ENCODE data around the gene CHD9NB.
"Not testable (repeated sequence)": the region's sequence is repeated elsewhere in the genome, so short reads cannot be mapped to it uniquely, and the experiment has no call there.

CHD9NB gene

GRCh38 chr16:53055541-53056391 lies 3.1 kb upstream of the CHD9NB start:
- peak in 1 of 5 experiments; percentile 30 for DNase-seq

DNA sequence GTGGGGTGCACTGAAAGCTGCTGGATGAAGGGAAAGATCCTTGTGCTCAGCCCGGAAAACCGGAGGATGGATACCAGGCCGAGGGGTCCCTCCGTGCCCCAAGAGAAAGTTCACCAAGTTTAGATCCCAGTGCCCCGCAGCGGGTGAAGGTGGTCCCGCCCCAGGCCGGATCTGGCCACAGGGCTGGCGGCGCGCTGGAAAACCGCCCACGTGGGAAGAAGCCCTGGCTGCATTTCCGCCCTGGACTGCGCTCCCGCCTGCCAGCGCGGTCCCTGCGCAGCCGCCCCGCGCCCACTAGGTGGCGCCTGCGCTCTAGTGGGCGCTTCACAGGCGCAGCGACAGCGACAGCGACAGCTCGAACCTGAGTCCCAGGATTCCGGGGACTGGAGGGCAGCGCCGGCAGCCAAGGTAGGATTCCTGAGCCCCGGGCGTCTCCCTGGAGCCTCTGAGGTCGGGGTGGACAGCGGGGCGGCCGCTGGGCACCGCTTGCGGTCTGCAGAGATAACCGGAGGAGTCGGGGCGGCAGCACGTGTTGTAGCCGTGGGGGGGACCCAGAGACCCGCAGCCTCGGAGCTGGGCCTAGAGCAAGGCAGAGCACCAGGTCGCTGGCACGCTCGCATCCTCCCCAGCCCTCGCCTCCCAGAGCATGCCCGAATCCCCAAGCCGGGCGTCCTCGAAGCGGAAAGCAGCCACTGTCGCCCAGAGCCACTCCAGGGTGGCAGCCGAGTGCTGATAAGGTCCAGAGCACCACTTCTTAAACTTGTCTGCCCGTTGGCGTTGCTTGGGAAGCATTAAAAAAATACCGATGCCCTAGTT lies 2.2 kb upstream of the CHD9NB start, which contains the start of gene CHD9:
TSS of gene CHD9 (plus strand) at position 322 of the 816 bp plus-strand sequence. CDS start 101,099 bp downstream, outside the sequence.
- DNase-seq, result peak; percentile 50 to 84 (median 59)

GRCh38 chr16:53053967-53054669 lies 1.4 kb upstream of the CHD9NB start:
- DNase-seq, result peak in 1 of 5 experiments; percentile 57

DNA sequence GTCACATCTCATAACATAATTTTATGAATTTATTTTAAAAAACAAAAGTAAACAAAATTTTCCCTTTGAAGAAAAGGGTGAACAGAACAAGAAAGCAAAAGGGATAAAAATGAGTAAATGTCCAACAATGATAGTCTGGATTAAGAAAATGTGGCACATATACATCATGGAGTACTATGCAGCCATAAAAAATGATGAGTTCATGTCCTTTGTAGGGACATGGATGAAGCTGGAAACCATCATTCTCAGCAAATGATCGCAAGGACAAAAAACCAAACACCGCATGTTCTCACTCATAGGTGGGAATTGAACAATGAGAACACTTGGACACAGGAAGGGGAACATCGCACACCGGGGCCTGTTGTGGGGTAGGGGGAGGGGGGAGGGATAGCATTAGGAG lies 1.4 kb downstream of the CHD9NB start:
- DNase-seq, result not testable (repeated sequence)

DNA sequence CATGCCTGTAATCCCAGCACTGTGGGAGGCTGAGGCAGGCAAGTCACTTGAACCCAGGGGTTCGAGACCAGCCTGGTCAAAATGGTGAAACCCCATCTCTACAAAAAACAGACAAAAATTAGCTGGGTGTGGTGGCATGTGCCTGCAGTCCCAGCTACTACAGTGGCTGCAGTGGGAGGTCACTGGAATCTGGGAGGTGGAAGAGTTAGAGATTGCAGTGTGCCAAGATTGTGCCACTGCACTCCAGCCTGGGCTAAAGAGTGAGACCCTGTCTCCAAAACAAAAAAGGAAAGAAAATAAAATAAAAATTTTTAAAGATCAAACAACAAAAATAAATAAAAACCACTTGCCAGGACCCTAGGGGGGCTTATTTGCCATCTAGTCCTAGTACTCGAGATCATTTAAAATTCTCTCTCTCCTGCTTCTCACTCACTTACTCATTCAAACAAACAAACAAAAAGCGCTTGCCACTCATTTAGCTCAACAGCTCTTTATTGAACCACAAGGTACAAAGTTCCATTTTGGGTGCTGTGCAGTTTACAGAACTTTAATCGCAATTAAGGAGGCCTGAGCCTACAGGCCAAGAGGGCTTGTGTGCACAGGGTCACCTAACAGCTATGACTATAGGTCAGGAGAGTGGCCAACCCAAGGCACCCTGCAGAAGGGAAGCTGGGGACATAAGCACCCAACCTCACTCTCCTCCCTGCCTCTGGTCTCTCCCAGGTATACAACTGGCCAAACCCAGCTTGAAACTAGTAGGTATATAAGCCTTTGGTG lies 4.4 kb downstream of the CHD9NB start:
- DNase-seq, result no peak

DNA sequence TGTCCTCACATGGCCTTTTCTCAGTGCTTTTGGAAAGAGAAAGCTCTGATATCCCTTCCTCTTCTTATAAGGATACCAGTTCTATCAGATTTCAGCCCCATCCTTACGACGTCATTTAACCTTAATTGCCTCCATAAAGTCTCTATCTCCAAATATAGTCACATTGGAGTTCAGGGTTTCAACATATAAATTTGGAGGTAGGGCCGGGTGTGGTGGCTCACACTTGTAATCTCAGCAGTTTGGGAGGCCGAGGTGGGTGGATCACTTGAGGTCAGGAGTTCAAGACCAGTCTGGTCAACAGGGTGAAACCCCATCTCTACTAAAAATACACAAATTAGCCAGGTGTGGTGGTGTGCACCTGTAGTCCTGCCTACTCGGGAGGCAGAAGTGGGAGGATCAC lies 5.2 kb downstream of the CHD9NB start:
- DNase-seq, result not testable (repeated sequence)

DNA sequence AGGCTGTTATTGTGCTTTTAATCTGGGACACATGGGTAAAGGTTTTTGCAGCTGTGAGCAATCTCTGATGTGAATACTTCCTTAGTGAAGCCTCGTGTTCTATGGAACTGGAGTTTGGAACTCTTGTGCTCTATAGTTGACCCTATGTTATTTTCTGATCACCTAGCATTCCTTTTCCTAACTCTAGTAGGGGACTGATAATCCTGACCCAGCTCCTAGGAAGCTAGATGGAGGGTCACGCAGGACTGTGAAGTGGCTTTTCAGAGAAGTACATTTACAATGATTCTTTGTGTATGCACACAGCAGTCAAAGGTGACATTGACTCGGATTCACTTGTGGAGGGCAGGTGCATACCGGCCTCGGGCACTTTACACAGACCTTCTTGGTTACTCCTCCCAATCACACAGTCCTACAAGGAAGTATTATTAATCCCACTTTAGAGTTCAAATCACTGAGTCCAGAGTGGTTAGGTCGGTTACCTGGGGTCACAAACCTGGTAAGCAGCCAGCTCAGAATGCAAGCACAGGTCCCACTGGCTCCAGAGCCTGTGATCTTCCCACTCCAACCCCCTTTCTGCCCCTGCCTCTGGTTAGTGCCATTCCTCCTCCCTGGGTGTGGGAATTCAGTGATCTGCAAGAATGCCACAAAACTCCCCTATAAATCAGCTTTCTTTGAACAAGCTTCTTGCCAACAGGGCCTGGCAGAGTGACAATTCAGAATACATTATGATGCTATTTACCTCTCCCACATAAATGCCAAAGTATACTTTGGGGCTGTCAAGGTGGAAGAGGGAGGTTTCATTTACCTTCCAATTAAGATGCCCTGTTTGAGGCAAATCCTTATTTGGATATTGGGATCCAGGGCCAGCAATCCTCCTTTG lies 7.1 kb downstream of the CHD9NB start:
- no peak for DNase-seq

DNA sequence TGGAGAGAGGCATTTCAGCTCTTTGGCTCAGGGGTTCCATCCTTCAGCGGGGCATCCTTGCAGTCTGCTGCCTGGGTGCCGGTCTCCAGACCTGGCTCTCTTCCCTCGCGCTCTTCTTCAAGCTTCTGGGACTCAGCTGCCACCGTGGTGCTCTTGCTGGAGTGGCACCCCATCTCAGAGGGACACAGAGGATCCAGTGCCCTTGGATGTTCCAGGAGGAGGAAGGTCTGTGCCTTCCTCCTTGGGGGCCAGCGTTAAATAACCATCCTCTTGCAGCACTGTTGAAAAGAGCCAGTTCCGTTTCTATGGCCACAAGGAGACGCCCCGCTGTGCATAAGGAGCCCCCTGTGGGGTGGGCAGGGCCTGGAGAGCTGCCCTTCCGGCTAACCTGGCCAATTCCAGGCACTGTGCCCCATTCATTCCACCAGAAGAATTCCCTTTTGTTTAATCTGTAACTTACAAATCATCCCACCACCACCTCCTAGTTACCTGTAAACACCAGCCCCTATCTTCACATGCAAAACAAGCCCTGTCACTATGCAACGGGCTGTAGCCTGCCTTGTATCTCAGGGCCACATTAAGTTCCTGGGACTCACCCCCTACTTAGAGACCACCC lies 8.6 kb downstream of the CHD9NB start:
- no peak for DNase-seq

DNA sequence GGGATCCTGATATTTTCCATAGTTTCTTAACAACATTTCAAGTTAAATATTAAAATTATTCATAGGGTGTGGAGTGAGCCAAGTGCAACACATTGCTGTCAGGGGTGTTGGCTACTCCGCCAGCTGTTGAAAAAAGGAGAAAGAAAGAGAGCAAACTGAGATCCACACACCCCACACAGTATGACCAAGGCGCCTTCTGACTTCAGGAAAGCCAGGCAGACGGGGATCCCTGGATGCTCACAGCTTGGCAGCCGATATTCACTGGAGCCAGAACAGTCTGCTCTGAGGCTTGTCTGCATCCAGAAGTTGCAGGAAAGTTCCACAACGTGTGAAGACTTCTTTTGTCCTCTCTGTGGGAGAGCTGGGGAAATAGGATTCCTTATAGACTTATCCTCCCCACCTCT lies 9.3 kb downstream of the CHD9NB start:
- DNase-seq, result no peak

- DNase-seq, result no peak
Observed at GRCh38 chr16:53042235-53042701, 10.4 kb downstream of the CHD9NB start.

DNA sequence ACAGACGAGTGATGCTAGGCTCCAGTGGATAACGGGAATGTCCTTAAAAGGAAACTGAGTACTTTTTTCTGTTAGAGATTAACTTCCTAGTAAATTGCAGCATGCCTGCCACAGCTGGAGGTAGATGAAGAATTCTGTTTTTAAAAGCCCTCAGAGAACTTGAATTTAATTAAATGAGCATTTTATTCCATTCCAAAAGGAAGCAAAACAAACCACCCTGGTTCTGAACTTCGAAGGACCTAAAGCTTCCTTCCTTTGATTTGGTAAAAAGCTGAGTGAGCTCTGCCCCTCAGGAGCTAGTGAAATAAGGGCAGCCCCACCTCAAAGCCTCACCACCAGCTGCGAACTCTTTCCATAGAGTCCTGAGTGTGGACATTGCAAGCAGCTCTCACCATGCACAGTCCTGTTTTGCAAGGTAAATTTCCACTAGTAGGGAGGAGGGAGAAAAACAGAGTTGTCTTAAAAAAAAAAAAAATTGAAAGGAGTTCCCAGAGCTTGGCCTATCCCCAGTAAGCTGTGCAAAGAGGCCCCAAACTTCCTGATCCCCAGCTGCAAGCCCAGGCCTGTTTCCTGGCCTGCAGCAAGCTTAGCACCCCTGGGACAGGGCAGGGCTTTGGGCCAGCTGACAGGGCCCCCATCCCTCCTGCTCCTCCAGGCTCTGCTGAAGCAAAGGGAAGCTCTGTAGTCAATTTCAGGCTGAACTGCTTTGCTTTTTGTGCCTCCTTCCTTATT lies 11.2 kb downstream of the CHD9NB start:
- DNase-seq, result no peak

DNA sequence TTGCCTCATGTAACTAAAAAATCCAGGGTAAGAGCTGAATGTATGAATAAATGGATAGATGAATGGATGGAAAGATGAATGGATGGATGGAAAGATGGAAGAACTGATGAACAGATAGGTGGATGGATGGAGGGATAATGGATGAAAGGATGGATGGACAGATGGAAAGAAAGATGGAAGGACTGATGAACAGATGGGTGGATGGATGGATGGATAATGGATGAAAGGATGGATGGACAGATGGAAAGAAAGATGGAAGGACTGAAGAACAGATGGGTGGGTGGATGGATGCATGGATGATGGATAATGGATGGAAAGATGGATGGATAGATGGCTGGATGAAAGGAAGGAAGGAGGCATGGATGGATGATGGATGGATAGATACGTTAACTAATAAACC lies 11.9 kb downstream of the CHD9NB start:
- no peak for DNase-seq

GRCh38 chr16:53036711-53037110 lies 16.0 kb downstream of the CHD9NB start:
- DNase-seq, result not testable (repeated sequence)

- DNase-seq, result no peak
Observed at GRCh38 chr16:53036066-53036465, 16.6 kb downstream of the CHD9NB start.

DNA sequence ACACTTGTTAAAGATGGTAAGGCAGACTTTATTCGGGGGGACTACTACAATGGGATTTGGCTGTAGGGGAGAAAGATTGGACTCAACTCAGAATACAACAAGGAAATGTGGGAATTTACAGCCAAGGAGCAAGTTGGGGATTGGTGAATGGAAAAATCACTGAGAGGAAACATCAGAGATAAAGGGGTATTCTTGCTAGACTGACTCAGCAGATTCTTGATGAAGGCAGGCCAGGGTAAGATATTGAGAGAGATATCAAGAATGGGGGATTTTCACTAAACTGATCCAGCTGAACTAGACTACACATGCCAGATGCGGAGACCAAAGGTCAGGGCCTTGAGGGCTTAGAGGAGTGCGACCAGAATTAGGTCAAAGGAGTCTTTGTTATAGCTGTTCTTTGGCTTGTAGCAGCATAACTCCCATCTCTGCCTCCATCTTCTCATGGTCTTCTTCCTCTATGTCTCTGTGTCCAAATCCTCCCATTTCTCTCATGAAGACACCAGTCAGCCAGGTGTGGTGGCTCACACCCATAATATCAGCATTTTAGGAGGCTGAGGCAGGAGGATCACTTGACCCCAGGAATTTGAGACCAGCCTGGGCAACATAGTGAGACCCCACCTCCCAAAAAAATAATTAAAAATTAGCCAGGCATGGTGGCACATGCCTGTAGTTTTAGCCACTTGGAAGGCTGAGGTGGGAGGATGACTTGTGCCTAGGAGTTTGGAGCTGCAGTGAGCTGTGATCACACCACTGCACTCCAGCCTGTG lies 17.3 kb downstream of the CHD9NB start:
- DNase-seq, result no peak

- DNase-seq, result no peak
Observed at GRCh38 chr16:53034306-53034705, 18.4 kb downstream of the CHD9NB start.

DNA sequence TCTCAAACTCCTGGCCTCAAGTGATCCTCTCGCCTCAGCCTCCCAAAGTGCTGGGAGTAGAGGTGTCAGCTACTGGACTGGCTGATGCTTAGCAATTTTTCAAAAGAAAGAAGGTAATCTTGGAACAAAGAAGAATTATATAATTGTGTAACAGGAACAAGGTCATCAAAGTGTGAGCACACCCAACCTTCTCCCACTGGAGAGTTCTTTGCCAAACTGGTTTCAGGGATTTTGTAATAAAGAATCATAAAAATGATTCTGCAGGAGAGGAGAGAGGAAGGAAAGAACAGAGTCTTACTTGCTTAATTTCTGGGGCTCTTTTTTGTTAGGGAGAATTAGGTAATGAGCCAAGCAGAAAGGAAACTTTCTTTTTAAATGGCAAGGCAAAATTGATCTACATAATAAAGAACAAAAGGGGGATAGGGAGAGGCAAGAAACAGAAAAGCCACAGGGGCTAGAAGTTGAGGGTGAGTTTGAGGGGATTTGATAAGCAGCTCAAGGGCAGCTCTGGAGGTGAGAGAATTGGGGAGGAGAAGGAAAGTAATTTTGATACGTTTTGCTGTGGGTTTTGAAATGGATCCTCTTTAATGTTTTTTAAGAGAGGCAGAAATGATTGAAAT lies 21.3 kb downstream of the CHD9NB start:
- no peak for DNase-seq

DNA sequence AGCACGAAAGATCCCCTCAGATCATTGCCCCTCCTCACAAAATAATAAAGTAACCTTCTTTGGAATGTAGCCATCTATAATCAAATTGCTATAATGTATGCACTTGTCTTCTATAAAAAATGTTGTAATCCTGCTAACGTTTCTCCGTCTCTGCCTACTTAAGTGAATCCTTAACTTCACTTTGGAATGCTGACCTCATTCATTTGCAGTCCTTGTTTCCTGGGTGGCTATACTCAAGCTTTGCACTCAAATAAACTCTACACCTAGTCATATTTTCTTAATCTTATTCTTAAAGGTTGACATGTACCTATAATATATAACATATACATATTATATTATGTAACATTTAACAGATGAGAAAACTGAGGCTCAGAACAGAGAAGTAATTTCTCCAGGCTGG lies 22.7 kb downstream of the CHD9NB start:
- DNase-seq, result no peak

- no peak for DNase-seq
Observed at GRCh38 chr16:53024045-53024444, 28.7 kb downstream of the CHD9NB start.
